COLO668 (cell line): ENCODE measurements around the gene ICAM4.
"Not testable (repeated sequence)": the region's sequence is repeated elsewhere in the genome, so short reads cannot be mapped to it uniquely, and the experiment has no call there.

Experiments used
- DNase-seq: peaks from one replicate; lab custom pipeline; 2025; ENCODE audit not compliant: unreplicated experiment; lab: John Stamatoyannopoulos, UW

ICAM4 gene

GRCh38 chr19:10268071-10268470 is 18.7 kb upstream of the ICAM4 start:
- DNase-seq: no peak

DNA sequence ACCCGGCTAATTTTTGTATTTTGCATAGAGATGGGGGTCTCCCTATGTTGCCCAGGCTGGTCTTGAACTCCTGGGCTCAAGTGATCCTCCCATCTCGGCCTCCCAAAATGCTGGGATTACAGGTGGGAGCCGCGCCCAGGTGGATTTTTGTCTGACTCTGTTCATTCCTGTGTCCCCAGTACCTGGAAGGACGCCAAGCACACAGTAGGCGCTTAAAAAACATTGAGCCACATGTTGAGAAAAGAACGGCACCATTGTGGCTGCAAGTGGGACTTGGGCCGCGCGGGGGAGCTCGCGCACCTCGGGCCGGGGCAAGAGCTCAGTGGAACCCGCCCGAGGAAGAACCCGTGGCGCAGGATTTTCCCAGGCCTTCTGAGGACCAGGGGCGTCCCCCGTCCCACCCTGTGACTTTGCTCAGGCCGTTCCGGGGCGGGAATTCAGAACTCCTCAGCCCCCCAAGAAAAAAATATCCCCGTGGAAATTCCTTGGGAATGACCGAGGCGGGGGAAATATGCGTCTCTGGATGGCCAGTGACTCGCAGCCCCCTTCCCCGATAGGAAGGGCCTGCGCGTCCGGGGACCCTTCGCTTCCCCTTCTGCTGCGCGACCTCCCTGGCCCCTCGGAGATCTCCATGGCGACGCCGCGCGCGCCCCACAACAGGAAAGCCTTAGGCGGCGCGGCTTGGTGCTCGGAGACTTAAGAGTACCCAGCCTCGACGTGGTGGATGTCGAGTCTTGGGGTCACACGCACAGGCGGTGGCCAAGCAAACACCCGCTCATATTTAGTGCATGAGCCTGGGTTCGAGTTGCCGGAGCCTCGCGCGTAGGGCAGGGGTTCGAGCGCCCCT is 17.2 kb upstream of the ICAM4 start:
- peak; percentile 70 for DNase-seq

DNA sequence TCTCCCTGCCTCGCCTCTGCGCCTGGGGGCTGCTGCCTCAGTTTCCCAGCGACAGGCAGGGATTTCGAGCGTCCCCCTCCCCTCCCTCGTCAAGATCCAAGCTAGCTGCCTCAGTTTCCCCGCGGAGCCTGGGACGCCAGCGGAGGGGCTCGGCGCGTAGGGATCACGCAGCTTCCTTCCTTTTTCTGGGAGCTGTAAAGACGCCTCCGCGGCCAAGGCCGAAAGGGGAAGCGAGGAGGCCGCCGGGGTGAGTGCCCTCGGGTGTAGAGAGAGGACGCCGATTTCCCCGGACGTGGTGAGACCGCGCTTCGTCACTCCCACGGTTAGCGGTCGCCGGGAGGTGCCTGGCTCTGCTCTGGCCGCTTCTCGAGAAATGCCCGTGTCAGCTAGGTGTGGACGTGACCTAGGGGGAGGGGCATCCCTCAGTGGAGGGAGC is 16.6 kb upstream of the ICAM4 start:
- DNase-seq: peak; percentile 21

DNA sequence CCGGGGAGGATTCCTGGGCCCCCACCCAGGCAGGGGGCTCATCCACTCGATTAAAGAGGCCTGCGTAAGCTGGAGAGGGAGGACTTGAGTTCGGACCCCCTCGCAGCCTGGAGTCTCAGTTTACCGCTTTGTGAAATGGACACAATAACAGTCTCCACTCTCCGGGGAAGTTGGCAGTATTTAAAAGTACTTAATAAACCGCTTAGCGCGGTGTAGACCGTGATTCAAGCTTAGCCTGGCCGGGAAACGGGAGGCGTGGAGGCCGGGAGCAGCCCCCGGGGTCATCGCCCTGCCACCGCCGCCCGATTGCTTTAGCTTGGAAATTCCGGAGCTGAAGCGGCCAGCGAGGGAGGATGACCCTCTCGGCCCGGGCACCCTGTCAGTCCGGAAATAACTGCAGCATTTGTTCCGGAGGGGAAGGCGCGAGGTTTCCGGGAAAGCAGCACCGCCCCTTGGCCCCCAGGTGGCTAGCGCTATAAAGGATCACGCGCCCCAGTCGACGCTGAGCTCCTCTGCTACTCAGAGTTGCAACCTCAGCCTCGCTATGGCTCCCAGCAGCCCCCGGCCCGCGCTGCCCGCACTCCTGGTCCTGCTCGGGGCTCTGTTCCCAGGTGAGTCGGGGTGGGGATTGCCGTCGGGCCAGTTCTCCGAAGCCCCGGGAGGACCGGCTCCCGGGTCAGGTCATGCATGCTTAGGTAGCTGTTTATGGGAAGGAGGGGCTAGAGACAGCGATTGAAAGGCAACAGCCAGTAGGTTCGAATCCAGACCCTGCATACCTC is 15.9 kb upstream of the ICAM4 start, which contains the start of gene ICAM1:
Gene ICAM1 (plus strand): TSS at position 505 of the 779 bp plus-strand sequence. CDS start 40 bp downstream, at position 545.
- DNase-seq: peak; percentile 60

- no peak for DNase-seq
Observed at GRCh38 chr19:10271543-10272086, 15.1 kb upstream of the ICAM4 start.

DNA sequence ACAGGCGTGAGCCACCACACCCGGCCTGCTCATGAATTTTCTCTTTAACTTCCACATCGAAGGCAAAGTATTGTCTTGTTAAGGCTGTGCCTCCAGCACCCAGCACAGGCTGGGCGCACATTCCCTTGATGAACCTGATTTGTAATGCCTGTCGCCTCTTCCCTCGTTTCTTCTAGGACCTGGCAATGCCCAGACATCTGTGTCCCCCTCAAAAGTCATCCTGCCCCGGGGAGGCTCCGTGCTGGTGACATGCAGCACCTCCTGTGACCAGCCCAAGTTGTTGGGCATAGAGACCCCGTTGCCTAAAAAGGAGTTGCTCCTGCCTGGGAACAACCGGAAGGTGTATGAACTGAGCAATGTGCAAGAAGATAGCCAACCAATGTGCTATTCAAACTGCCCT is 12.2 kb upstream of the ICAM4 start:
- DNase-seq: no peak

DNA sequence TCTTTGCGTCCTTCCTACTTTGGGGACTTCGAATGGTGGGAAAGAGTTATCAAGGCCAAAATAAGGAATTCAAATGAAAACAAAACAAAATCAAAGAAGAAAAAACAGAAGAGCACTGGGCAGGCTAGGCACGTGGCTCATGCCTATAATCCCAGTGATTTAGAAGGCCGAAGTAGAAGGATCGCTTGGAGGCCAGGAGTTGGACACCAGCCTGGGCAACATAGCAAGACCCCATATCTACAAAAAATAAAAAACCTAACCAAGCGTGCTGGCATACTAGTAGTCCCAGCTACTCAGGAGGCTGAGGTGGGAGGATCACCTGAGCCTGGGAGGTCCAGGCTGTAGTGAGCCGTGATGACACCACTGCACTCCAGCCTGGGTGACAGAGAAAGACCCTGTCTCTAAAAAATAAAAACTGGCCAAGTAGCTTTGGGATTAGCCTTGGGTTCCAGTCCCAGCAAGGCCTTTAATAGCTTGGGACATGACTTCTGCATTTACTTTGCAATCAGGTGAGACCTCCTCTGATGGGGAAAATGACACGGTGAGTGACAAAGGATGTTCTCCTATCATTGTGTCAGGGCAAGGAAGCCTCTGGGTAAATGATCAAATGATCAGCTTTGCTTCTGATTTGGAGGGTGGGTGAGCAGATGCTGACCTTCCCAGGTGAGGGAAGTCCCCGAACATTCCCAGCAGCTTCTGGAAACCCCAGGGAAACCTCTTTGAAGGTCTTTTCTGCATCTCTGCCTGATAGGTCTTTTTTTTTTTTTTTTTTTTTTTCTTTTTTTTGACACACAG is 8.8 kb upstream of the ICAM4 start:
- no peak for DNase-seq

- DNase-seq: no peak
Observed at GRCh38 chr19:10278935-10279334, 7.8 kb upstream of the ICAM4 start.

- no peak for DNase-seq
Observed at GRCh38 chr19:10279737-10280442, 6.9 kb upstream of the ICAM4 start.

GRCh38 chr19:10282043-10282442 is 4.7 kb upstream of the ICAM4 start:
- not testable (repeated sequence) for DNase-seq

DNA sequence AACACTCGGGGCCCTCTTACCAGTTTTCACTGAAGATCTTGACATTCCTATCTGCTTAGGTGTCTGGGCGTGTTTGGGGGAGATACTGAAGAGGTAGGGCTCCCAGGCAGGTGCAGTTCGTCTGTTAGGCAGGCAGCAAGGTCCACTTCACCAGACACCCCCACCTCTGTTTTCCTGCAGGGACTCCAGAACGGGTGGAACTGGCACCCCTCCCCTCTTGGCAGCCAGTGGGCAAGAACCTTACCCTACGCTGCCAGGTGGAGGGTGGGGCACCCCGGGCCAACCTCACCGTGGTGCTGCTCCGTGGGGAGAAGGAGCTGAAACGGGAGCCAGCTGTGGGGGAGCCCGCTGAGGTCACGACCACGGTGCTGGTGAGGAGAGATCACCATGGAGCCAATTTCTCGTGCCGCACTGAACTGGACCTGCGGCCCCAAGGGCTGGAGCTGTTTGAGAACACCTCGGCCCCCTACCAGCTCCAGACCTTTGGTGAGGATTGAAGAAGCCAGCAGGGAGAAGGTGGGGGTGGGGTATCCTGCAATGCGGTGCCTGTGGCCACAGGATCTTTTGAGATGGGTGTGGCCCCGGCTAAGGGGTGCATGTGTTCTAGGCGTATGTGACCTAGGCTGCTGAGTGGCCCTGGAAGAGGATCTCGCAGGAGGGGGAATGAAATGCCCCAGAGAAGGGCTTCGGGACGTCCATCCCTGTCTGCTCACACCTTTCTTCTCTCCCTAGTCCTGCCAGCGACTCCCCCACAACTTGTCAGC is 3.3 kb upstream of the ICAM4 start:
- no peak for DNase-seq

- DNase-seq: no peak
Observed at GRCh38 chr19:10284065-10284959, 2.4 kb upstream of the ICAM4 start.

GRCh38 chr19:10284960-10285278 is 1.8 kb upstream of the ICAM4 start:
- DNase-seq: no peak

- no peak for DNase-seq
Observed at GRCh38 chr19:10285393-10285792, 1.4 kb upstream of the ICAM4 start.

- DNase-seq: peak; percentile 66
Observed at GRCh38 chr19:10288662-10289166, 2.0 kb downstream of the ICAM4 start.

- peak; percentile 78 for DNase-seq
Observed at GRCh38 chr19:10289167-10289835, 2.5 kb downstream of the ICAM4 start.

- DNase-seq: peak; percentile 30
Observed at GRCh38 chr19:10289836-10290356, 3.1 kb downstream of the ICAM4 start, which contains the start of gene ICAM5. Gene ICAM5, plus strand, starts transcription at chr19:10289952. Its CDS starts 92 bp downstream, at chr19:10290044.
